H1 (cell line): Measurements from ENCODE around the gene DMBX1. TPM values are rescaled to one million over a fixed set of nuclear protein-coding genes. Genes with fewer than 3 reads are reported as not detected.

Source experiments
- CTCF ChIA-PET: fragments of 300-600 bp; sonication (Branson Sonifier 250); formaldehyde crosslinking; loops from one replicate; lab custom pipeline; 2021; ENCODE audit not compliant: partially characterized antibody; lab: Charles Lee
- POLR2A ChIA-PET: fragments of 300-600 bp; sonication (Branson Sonifier 250); formaldehyde crosslinking; loops from one replicate; lab custom pipeline; 2021; ENCODE audit warnings: inconsistent platforms; ENCODE audit not compliant: partially characterized antibody; lab: Charles Lee
- DNase-seq, 2 experiments: peaks; one replicate each; pipeline versions ENCODE4 v3.0.0 to v3.0.0-alpha.2; 2010 to 2022; ENCODE audit warnings: low spot score in 2 of 2, low read depth in 1 of 2, mixed read lengths in 1 of 2
- FAIRE-seq: peaks from 2 replicates; lab custom pipeline; 2011; peaks lifted over from hg19 to GRCh38; lab: Jason Lieb, UNC
- H2AFZ ChIP-seq: 2 replicates; pipeline ENCODE4 v1.8.1; 2012; ENCODE audit warnings: low read length, inconsistent platforms
- H2AK5ac ChIP-seq: 2 replicates; pipeline ENCODE4 v1.6.1; 2013; ENCODE audit warnings: low read depth, low read length
- H2BK120ac ChIP-seq: replicated peaks from 2 replicates; pipeline ENCODE3; 2013; ENCODE audit warnings: low read depth, low read length, inconsistent platforms
- H2BK12ac ChIP-seq: 2 replicates; pipeline ENCODE4 v1.6.1; 2013; ENCODE audit warnings: low read depth, low read length
- H2BK15ac ChIP-seq: 2 replicates; pipeline ENCODE4 v1.6.1; 2013; ENCODE audit warnings: low read length
- H2BK20ac ChIP-seq: 2 replicates; pipeline ENCODE4 v1.6.1; 2013; ENCODE audit warnings: low read length
- H2BK5ac ChIP-seq: 2 replicates; pipeline ENCODE4 v1.6.1; 2013; ENCODE audit warnings: low read depth, low read length
- H3K14ac ChIP-seq: 2 replicates; pipeline ENCODE4 v1.6.1; 2013; ENCODE audit warnings: inconsistent platforms; ENCODE audit not compliant: insufficient read length
- H3K18ac ChIP-seq: 2 replicates; pipeline ENCODE4 v1.6.1; 2013; ENCODE audit warnings: low read length; ENCODE audit errors: extremely low read depth
- H3K23ac ChIP-seq: 2 replicates; pipeline ENCODE4 v1.6.1; 2013; ENCODE audit warnings: inconsistent platforms; ENCODE audit not compliant: insufficient read length
- H3K23me2 ChIP-seq: 2 replicates; pipeline ENCODE4 v1.6.1; 2013; ENCODE audit warnings: low read depth, low read length
- H3K27ac ChIP-seq: 2 replicates; pipeline ENCODE4 v1.6.1; 2011; ENCODE audit warnings: low read depth, low read length, inconsistent platforms
- H3K27me3 ChIP-seq, 4 experiments: replicated peaks in 1 of 4; 1 replicate in 1 of 4; 2 replicates in 3 of 4; pipeline versions ENCODE4 v1.6.1 to v1.8.1; 2011 to 2013; ENCODE audit warnings: low read length in 3 of 4, mild to moderate bottlenecking in 3 of 4, inconsistent platforms in 2 of 4, mixed read lengths in 2 of 4, moderate library complexity in 1 of 4; ENCODE audit not compliant: control insufficient read depth in 3 of 4, insufficient read depth in 3 of 4; ENCODE audit errors: extremely low read depth in 1 of 4
- H3K36me3 ChIP-seq, 4 experiments: 2 replicates each; pipeline versions ENCODE4 v1.6.1 to v1.8.1; 2011 to 2013; ENCODE audit warnings: mild to moderate bottlenecking in 4 of 4, low read length in 3 of 4, moderate library complexity in 2 of 4, control low read depth in 1 of 4, inconsistent platforms in 1 of 4; ENCODE audit not compliant: insufficient read depth in 4 of 4, control insufficient read depth in 2 of 4
- H3K4ac ChIP-seq: replicated peaks from 2 replicates; pipeline ENCODE3; 2013; ENCODE audit warnings: low read length, low read depth, mixed read lengths, inconsistent platforms; ENCODE audit not compliant: insufficient read length
- H3K4me1 ChIP-seq, 4 experiments: replicated peaks in 1 of 4; 1 replicate in 1 of 4; 2 replicates in 3 of 4; pipeline versions ENCODE4 v1.6.1 to v1.8.1; 2011 to 2013; ENCODE audit warnings: low read length in 3 of 4, inconsistent platforms in 2 of 4, mixed read lengths in 1 of 4; ENCODE audit not compliant: insufficient read depth in 4 of 4, control insufficient read depth in 3 of 4
- H3K4me2 ChIP-seq, 2 experiments: 2 replicates each; pipeline versions ENCODE4 v1.6.1 to v1.8.1; 2011 to 2013; ENCODE audit warnings: low read depth in 2 of 2, low read length in 2 of 2, control low read depth in 1 of 2, inconsistent platforms in 1 of 2, mild to moderate bottlenecking in 1 of 2; ENCODE audit not compliant: insufficient read depth in 1 of 2
- H3K4me3 ChIP-seq, 4 experiments: fragments of 200-600, 300-600 bp in 1 of 4; sonication (generic), shearing (Covaris generic), sonication (Bioruptor Twin) in 1 of 4; 2 replicates each; pipeline versions ENCODE4 v1.5.1 to v1.8.1; 2011 to 2016; ENCODE audit warnings: low read length in 4 of 4, low read depth in 3 of 4, control low read depth in 2 of 4, inconsistent platforms in 2 of 4, mild to moderate bottlenecking in 2 of 4, mixed read lengths in 1 of 4, moderate library complexity in 1 of 4; ENCODE audit not compliant: insufficient read depth in 2 of 4; ENCODE audit errors: extremely low read depth in 1 of 4
- H3K56ac ChIP-seq: replicated peaks from 2 replicates; pipeline ENCODE3; 2013; ENCODE audit warnings: low read depth, mild to moderate bottlenecking, mixed read lengths, low read length, inconsistent platforms; ENCODE audit not compliant: insufficient read length
- H3K79me1 ChIP-seq: 2 replicates; pipeline ENCODE4 v1.6.1; 2013; ENCODE audit warnings: low read depth, low read length, control low read depth
- H3K79me2 ChIP-seq, 2 experiments: 2 replicates each; pipeline versions ENCODE4 v1.6.1 to v1.8.1; 2012 to 2013; ENCODE audit warnings: low read length in 2 of 2, mild to moderate bottlenecking in 2 of 2, inconsistent platforms in 1 of 2; ENCODE audit not compliant: insufficient read depth in 2 of 2, control insufficient read depth in 1 of 2
- H3K9ac ChIP-seq, 4 experiments: replicated peaks in 1 of 4; 1 replicate in 1 of 4; 2 replicates in 3 of 4; pipeline versions ENCODE4 v1.6.1 to v1.8.1; 2011 to 2013; ENCODE audit warnings: low read depth in 3 of 4, low read length in 3 of 4, control low read depth in 2 of 4, mild to moderate bottlenecking in 2 of 4, moderate library complexity in 2 of 4, inconsistent platforms in 1 of 4; ENCODE audit errors: extremely low read depth in 1 of 4
- H3K9me3 ChIP-seq, 2 experiments: 2 replicates each; pipeline versions ENCODE4 v1.6.1 to v1.8.1; 2012 to 2013; ENCODE audit warnings: mild to moderate bottlenecking in 2 of 2, moderate library complexity in 2 of 2, control low read depth in 1 of 2, inconsistent platforms in 1 of 2, low read depth in 1 of 2, low read length in 1 of 2, mixed read lengths in 1 of 2; ENCODE audit not compliant: insufficient read depth in 2 of 2
- H4K20me1 ChIP-seq, 2 experiments: replicated peaks in 1 of 2; 2 replicates each; pipeline versions ENCODE3 to v1.8.1; 2011 to 2013; ENCODE audit warnings: inconsistent platforms in 2 of 2, low read length in 2 of 2, mild to moderate bottlenecking in 1 of 2; ENCODE audit not compliant: insufficient read depth in 2 of 2, control insufficient read depth in 1 of 2
- H4K5ac ChIP-seq: 2 replicates; pipeline ENCODE4 v1.6.1; 2013; ENCODE audit warnings: low read length, low read depth, mixed read lengths, inconsistent platforms; ENCODE audit not compliant: insufficient read length
- H4K8ac ChIP-seq: 2 replicates; pipeline ENCODE4 v1.8.0; 2013; ENCODE audit warnings: mild to moderate bottlenecking, moderate library complexity, low read length, inconsistent platforms; ENCODE audit not compliant: insufficient read depth; ENCODE audit errors: extremely low read depth
- H4K91ac ChIP-seq: replicated peaks from 2 replicates; pipeline ENCODE3; 2013; ENCODE audit warnings: low read length, mixed read lengths, inconsistent platforms; ENCODE audit not compliant: insufficient read length
- BACH1 ChIP-seq: IDR thresholded peaks from 2 replicates; pipeline ENCODE4 v1.6.1; 2012; ENCODE audit warnings: low read length, improper control_type of control experiment
- KDM5A ChIP-seq: fragments of 200-600 bp; IDR thresholded peaks from 2 replicates; pipeline ENCODE4 v1.7.1; 2012; ENCODE audit warnings: mild to moderate bottlenecking, low read length, inconsistent platforms, mixed read lengths
- WGBS, 2 experiments: shearing (Covaris generic) in 1 of 2; methylation state at CpG; one replicate each; pipeline versions ENCODE4 v1.1.6 to v1.1.7; 2013 to 2015; ENCODE audit warnings: low lambda C conversion rate in 2 of 2, mixed read lengths in 2 of 2, inconsistent platforms in 1 of 2, low coverage in 1 of 2, missing lambda C conversion rate in 1 of 2; ENCODE audit not compliant: insufficient replicate concordance in 2 of 2, insufficient coverage in 1 of 2, insufficient read length in 1 of 2; ENCODE audit errors: extremely low coverage in 1 of 2, missing lambda C conversion rate in 1 of 2; 5-methylcytosine and 5-hydroxymethylcytosine counted together
- polyA plus RNA-seq, 7 experiments: library from polyadenylated mRNA; depleted of rRNA in 3 of 7; stranded (reverse) in 5 of 7; unstranded in 2 of 7; fragments of >200 nt in 5 of 7; fragments of 200-250 nt in 2 of 7; gene quantifications; 1 replicate in 5 of 7; 2 replicates in 1 of 7; 4 replicates in 1 of 7; pipeline versions ENCODE4 v1.2.1 to v1.2.3, GENCODE V29; 2011 to 2013; ENCODE audit warnings: missing spikeins in 2 of 7, mixed read lengths in 2 of 7
- total RNA-seq: library from RNA; stranded (reverse); fragmentation: NEBNext Ultra II Directional; extraction: Animal tissue kit (Norgen Biotek cat#: 25700); gene quantifications from 2 replicates; pipeline ENCODE4 v1.2.1, GENCODE V29; 2021

DMBX1 gene
- total and polyA plus RNA-seq, 2 of the 8 experiments (the other 6 are each of a cell fraction or from before 2014, with no cell fraction given), result 0.23 to 0.30 TPM

DNA sequence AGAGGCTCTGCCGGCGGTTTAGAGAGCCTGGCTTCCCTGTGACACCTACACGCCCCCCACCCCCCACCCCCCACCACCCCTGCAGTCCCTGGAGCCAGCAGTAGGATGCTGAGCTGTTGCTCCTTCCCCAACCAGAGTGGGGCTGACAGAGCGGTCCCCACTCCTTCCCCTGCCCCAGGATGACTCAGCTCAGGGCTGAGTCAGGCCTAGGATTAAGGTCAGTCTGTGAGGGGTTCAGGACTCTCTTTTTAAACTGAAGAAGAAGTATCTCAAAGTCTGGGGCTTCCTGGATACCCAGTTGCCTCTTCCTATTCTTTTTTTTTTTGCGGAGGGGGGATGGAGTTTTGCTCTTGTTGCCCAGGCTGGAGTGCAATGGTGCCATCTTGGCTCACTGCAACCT is 19.1 kb downstream of the DMBX1 start:
- H2AK5ac ChIP-seq, result no peak overlapping the region
- H3K56ac ChIP-seq, result no peak overlapping the region
- H3K79me1 ChIP-seq, result no peaks in the 10 kb centered on the region
- H3K4ac ChIP-seq, result no peak overlapping the region
- FAIRE-seq, result no peak
- ChIA-PET CTCF (interaction anchor here (0.6 to 18.9 kb wide), 6 partner anchors 14 to 63 kb away, joined by 3 to 287 read pairs (median 8); partner anchors contain the start of gene DMBX1), POLR2A (interaction anchor here (1.4 kb wide), 1 partner anchor 50 kb away, joined by 3 read pairs; no protein-coding TSS in a partner anchor)
- H3K9ac ChIP-seq, result no peak overlapping the region
- no peak overlapping the region for H2BK120ac ChIP-seq
- no peak overlapping the region for H4K8ac ChIP-seq
- peaks cover 0 to 21% (median 4%) of the 10 kb centered on the region in 4 experiments; a peak in 4 of 7 replicates for H3K4me1 ChIP-seq
- WGBS, 2 experiments, result 77% methylated on average over 5 of the region's 5 CpGs; no CpG with 5 or more reads in 1 of the 2 experiments
- no peak overlapping the region for H2BK5ac ChIP-seq
- H3K36me3 ChIP-seq, result no peaks in the 10 kb centered on the region
- H2BK12ac ChIP-seq, result no peak overlapping the region
- H2AFZ ChIP-seq, result no peak overlapping the region
- H3K27me3 ChIP-seq, result no peaks in the 10 kb centered on the region; a peak in 3 of 7 replicates
- H3K9me3 ChIP-seq, result no peaks in the 10 kb centered on the region
- H3K4me3 ChIP-seq, result no peak overlapping the region
- H3K18ac ChIP-seq, result no peak overlapping the region
- no peaks in the 10 kb centered on the region for H3K23me2 ChIP-seq
- TF ChIP-seq KDM5A (no peak), BACH1 (peak; percentile 28; the same call in 1 of the 2 replicates)
- H3K27ac ChIP-seq, result no peak overlapping the region
- H4K91ac ChIP-seq, result no peak overlapping the region
- no peaks in the 10 kb centered on the region for H3K79me2 ChIP-seq
- H2BK15ac ChIP-seq, result no peak overlapping the region
- no peaks in the 10 kb centered on the region for H4K20me1 ChIP-seq
- H3K14ac ChIP-seq, result no peak overlapping the region
- H2BK20ac ChIP-seq, result no peak overlapping the region
- H4K5ac ChIP-seq, result no peak overlapping the region
- no peak for DNase-seq
- H3K4me2 ChIP-seq, result no peak overlapping the region
- no peak overlapping the region for H3K23ac ChIP-seq
